DOHH2 (cell line): ENCODE measurements around the gene SYCE1.
"Not testable (repeated sequence)": the region's sequence is repeated elsewhere in the genome, so short reads cannot be mapped to it uniquely, and the experiment has no call there.

ENCODE experiments used
- H3F3A ChIP-seq: fragments of 200-600 bp; sonication (generic), shearing (Covaris generic); 2 replicates; pipeline ENCODE4 v1.6.0; 2016; ENCODE audit warnings: antibody characterized with exemption, mild to moderate bottlenecking; ENCODE audit not compliant: control insufficient read depth, insufficient read depth
- H3K27ac ChIP-seq: fragments of 200-600 bp; sonication (generic); 2 replicates; pipeline ENCODE4 v1.5.1; 2014; ENCODE audit warnings: low read depth, mild to moderate bottlenecking, low read length, moderate library complexity
- H3K27me3 ChIP-seq: fragments of 200-600 bp; sonication (generic); 2 replicates; pipeline ENCODE4 v1.6.1; 2014; ENCODE audit warnings: mild to moderate bottlenecking, low read length, mixed read lengths; ENCODE audit not compliant: control insufficient read depth
- H3K36me3 ChIP-seq: fragments of 200-600 bp; sonication (generic); 2 replicates; pipeline ENCODE4 v1.6.1; 2014; ENCODE audit warnings: mild to moderate bottlenecking, low read length, moderate library complexity, mixed read lengths; ENCODE audit not compliant: control insufficient read depth
- H3K4me1 ChIP-seq: fragments of 200-600 bp; sonication (generic); 2 replicates; pipeline ENCODE4 v1.6.1; 2014; ENCODE audit warnings: mild to moderate bottlenecking, low read length, mixed read lengths; ENCODE audit not compliant: control insufficient read depth
- H3K4me2 ChIP-seq: fragments of 200-600 bp; sonication (generic); 2 replicates; pipeline ENCODE4 v1.6.0; 2014; ENCODE audit warnings: mild to moderate bottlenecking, low read length, moderate library complexity
- H3K4me3 ChIP-seq: fragments of 200-600 bp; sonication (generic); 2 replicates; pipeline ENCODE4 v1.5.1; 2014; ENCODE audit warnings: mild to moderate bottlenecking, low read length, mixed read lengths
- H3K79me2 ChIP-seq: fragments of 200-600 bp; sonication (generic); 2 replicates; pipeline ENCODE4 v1.6.1; 2014; ENCODE audit warnings: mild to moderate bottlenecking, low read length, mixed read lengths; ENCODE audit not compliant: control insufficient read depth
- H3K9me2 ChIP-seq: fragments of 200-600 bp; sonication (generic); replicated peaks from 2 replicates; pipeline ENCODE4 v1.6.1; 2014; ENCODE audit warnings: mild to moderate bottlenecking, low read length, mixed read lengths; ENCODE audit not compliant: control insufficient read depth
- H3K9me3 ChIP-seq: fragments of 200-600 bp; sonication (generic); 2 replicates; pipeline ENCODE4 v1.6.1; 2014; ENCODE audit warnings: antibody characterized with exemption, low read length, mixed read lengths; ENCODE audit not compliant: control insufficient read depth, insufficient read depth
- H4K20me1 ChIP-seq: fragments of 200-600 bp; sonication (generic); 2 replicates; pipeline ENCODE4 v1.6.0; 2014; ENCODE audit warnings: low read depth, mild to moderate bottlenecking, antibody characterized with exemption, low read length, moderate library complexity; ENCODE audit not compliant: control insufficient read depth, insufficient read depth
- EZH2phosphoT487 ChIP-seq: fragments of 200-600 bp; sonication (generic); IDR thresholded peaks from 2 replicates; pipeline ENCODE4 v1.6.1; 2017; ENCODE audit warnings: borderline replicate concordance, mild to moderate bottlenecking, antibody characterized with exemption, low read length, moderate library complexity, mixed read lengths
- TF ChIP-seq, protein P1 (sequence below): fragments of 200-600 bp; sonication (generic); IDR thresholded peaks from one replicate; pipeline ENCODE4 v1.5.1; 2014; ENCODE audit warnings: antibody characterized with exemption, mild to moderate bottlenecking, low read depth, low read length; ENCODE audit not compliant: poor library complexity, severe bottlenecking

SYCE1 gene

DNA sequence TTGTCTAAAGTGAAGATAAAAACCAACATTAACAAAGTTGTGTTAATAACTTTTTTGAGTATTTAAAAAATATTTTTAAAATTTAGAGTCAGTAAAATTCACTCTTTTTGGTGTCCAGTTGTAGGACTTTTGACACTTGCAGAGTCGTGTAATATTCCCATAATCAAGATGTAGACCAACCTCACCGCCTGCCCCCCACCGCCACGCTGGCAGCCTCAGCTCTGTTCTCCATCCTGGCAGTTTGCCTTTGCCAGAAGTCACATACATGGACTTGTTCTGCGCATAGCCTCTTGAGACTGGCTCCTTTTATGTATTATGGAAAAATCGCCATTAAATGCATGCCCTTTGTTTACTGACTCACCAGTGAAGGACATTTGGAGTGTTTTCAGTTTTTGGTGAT is 27.3 kb upstream of the SYCE1 start:
- Histone ChIP-seq H3F3A (no peaks in the 10 kb centered on the region), H3K4me1 (no peaks in the 10 kb centered on the region), H3K4me2 (no peak overlapping the region), H4K20me1 (no peaks in the 10 kb centered on the region), H3K9me2 (no peaks in the 10 kb centered on the region), H3K4me3 (no peak overlapping the region), H3K27me3 (no peaks in the 10 kb centered on the region), H3K36me3 (no peaks in the 10 kb centered on the region), H3K27ac (no peak overlapping the region), H3K79me2 (no peaks in the 10 kb centered on the region), H3K9me3 (no peaks in the 10 kb centered on the region)
- TF ChIP-seq EZH2phosphoT487: no peak
- TF ChIP-seq, protein P1, sequence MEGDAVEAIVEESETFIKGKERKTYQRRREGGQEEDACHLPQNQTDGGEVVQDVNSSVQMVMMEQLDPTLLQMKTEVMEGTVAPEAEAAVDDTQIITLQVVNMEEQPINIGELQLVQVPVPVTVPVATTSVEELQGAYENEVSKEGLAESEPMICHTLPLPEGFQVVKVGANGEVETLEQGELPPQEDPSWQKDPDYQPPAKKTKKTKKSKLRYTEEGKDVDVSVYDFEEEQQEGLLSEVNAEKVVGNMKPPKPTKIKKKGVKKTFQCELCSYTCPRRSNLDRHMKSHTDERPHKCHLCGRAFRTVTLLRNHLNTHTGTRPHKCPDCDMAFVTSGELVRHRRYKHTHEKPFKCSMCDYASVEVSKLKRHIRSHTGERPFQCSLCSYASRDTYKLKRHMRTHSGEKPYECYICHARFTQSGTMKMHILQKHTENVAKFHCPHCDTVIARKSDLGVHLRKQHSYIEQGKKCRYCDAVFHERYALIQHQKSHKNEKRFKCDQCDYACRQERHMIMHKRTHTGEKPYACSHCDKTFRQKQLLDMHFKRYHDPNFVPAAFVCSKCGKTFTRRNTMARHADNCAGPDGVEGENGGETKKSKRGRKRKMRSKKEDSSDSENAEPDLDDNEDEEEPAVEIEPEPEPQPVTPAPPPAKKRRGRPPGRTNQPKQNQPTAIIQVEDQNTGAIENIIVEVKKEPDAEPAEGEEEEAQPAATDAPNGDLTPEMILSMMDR: no peak

DNA sequence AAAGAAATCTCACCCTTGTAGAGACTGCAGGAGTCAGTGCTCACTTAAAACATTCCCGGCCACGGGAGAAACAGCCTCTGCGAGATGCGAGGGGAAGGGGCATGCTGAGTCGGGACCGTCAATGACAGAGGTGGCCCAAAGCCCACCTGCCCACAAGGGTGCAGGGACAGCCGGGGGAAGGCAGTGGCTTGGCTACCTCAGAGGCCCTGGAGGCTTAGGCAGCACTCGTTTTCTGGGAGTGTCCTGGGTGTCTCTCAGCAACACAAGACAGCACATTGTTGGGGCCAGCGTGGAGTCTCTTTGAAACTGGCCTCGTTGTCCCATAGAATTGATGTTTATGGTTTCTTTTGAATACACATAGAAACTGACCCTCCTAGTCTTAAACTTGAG is 25.6 kb upstream of the SYCE1 start:
- TF ChIP-seq, protein P1: no peak
- TF ChIP-seq EZH2phosphoT487: no peak
- Histone ChIP-seq H3K4me2 (no peak overlapping the region), H3K4me3 (no peak overlapping the region), H3K79me2 (no peaks in the 10 kb centered on the region), H3K27ac (no peak overlapping the region), H3F3A (no peaks in the 10 kb centered on the region), H3K27me3 (no peaks in the 10 kb centered on the region), H3K9me2 (no peaks in the 10 kb centered on the region), H4K20me1 (no peaks in the 10 kb centered on the region), H3K9me3 (no peaks in the 10 kb centered on the region), H3K36me3 (no peaks in the 10 kb centered on the region), H3K4me1 (no peaks in the 10 kb centered on the region)

DNA sequence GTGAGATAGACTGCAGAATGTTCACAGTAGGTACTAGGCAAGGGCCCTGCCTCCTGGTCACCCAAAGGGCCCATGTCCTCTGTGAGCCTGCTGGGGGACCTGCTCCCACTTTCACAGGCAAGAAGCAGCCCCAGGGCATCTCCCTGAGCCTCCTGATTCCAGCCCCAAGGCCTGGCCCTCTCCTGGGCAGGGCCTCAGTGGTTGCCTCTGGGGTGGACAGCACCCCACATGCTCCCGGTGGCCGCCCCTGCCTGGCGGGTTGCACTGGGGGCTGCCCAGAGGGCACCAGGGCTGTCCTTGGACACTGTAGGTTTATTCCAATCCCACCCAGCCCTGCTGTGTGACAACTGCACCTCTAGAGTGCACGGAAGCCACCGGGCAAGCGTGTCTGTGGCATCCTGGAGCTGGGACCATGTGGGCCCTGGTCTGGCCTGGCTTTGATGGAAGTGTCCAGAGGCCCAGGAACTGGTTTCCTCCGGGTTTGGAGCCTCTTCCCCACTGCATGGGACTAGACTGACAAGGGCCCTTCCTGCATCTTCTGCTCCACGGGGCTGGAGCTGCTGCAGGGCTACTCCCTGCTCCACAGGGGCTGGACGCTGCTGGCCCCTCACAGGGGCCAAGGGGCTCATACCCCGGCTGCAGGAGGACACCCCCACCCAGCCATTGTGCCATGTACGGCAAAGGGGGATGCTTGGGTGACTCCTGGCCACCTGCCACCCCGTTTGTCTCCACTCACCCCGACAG is 25.0 kb upstream of the SYCE1 start:
- Histone ChIP-seq H4K20me1 (no peaks in the 10 kb centered on the region), H3K27ac (no peak overlapping the region), H3K79me2 (no peaks in the 10 kb centered on the region), H3K4me1 (no peaks in the 10 kb centered on the region), H3F3A (no peaks in the 10 kb centered on the region), H3K27me3 (no peaks in the 10 kb centered on the region), H3K9me3 (no peaks in the 10 kb centered on the region), H3K36me3 (no peaks in the 10 kb centered on the region), H3K9me2 (no peaks in the 10 kb centered on the region), H3K4me2 (no peak overlapping the region), H3K4me3 (no peak overlapping the region)
- TF ChIP-seq, protein P1: no peak
- no peak for TF ChIP-seq EZH2phosphoT487

DNA sequence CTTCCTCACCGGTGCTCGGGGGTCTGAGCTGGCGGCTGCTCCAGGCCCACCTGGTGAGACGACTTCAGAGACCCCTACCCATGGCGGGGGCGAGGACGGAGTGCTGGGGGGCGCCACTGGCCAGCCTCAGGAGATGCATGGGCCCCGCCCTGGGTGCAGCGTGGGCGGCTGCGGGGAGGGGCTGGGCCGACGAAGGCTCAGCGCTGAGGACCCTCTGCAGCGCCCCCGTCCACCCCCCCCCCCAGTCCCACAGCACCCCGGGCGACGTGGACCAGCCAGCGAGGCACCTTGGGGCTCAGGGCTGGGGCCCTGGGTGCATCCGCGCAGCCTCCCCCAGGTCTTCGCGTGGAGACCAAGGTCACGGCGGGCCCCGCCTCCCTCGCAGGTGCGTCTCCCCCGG is 11.7 kb upstream of the SYCE1 start:
- not testable (repeated sequence) for H3K9me3 ChIP-seq, H3K4me2 ChIP-seq, H3K36me3 ChIP-seq

DNA sequence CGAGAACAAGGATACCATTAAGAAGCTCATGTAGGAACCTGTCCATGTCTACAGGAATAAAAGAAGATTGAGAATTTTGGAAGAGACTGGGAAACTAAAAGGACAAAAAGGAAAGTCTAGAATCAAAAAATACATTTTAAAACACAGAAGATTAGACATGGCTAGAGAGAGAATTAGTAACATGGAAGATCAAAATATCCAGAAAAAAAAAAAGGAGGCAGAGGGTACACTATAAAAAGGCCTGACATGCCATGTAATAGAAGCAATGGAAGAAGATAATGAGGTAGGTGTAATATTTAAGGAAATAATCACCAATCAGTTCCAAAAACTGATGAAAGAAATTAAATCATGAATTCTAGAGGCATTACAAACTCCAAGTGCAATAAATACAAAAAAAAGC is 8.1 kb upstream of the SYCE1 start:
- not testable (repeated sequence) for H3F3A ChIP-seq, H3K4me2 ChIP-seq

More for the DNA sequence above, 11.7 kb upstream of the SYCE1 start:
- H4K20me1 ChIP-seq, H3K4me3 ChIP-seq, H3K79me2 ChIP-seq, H3F3A ChIP-seq, H3K27ac ChIP-seq, H3K9me2 ChIP-seq, H3K4me1 ChIP-seq, H3K27me3 ChIP-seq: not testable (repeated sequence)

DNA sequence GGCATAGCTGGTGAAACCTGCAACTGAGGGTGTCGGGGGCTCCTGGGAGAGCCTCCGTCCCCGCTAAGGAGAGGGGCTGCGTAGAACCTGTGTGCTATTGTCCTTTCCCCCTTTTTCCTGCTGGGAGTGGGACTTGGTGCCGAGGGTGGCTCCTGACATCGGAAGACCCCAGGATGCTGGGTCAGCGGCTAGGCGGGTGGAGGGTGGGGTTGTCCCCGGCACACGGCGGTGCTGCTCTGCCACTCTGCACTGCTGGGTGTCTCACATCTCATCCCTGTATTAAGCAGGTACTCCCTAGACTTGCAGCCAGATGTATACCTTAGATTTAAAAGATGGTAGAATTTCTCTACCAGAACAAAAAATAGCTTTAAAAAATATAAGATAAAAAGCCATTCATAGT is 6.7 kb upstream of the SYCE1 start:
- H3F3A ChIP-seq, H3K4me3 ChIP-seq, H3K36me3 ChIP-seq, H3K27me3 ChIP-seq, H4K20me1 ChIP-seq, H3K9me2 ChIP-seq, H3K4me1 ChIP-seq, H3K27ac ChIP-seq, H3K4me2 ChIP-seq, H3K79me2 ChIP-seq: not testable (repeated sequence)
- peaks cover 12% of the 10 kb centered on the region for H3K9me3 ChIP-seq

More for the DNA sequence above, 8.1 kb upstream of the SYCE1 start:
- H3K4me3 ChIP-seq, H3K9me3 ChIP-seq, H3K27me3 ChIP-seq, H3K9me2 ChIP-seq, H3K4me1 ChIP-seq, H3K36me3 ChIP-seq, H4K20me1 ChIP-seq, H3K27ac ChIP-seq, H3K79me2 ChIP-seq: not testable (repeated sequence)
